Osteocyte (in vitro differentiated cells): Measurements from ENCODE around the gene U2AF2. TPM values are rescaled to one million over a fixed set of nuclear protein-coding genes. Genes with fewer than 3 reads are reported as not detected.

Experiments
- DNase-seq: peaks from one replicate; pipeline ENCODE4 v3.0.0; 2021; ENCODE audit warnings: mixed read lengths; ENCODE audit not compliant: unreplicated experiment; ENCODE audit errors: extremely low spot score
- H3K27ac Mint-ChIP-seq: one replicate; pipeline ENCODE4 v1.8.0; 2021; ENCODE audit warnings: mild to moderate bottlenecking, mixed read lengths; ENCODE audit not compliant: unreplicated experiment
- H3K27me3 Mint-ChIP-seq: one replicate; pipeline ENCODE4 v1.8.0; 2021; ENCODE audit warnings: mixed read lengths; ENCODE audit not compliant: unreplicated experiment
- H3K36me3 Mint-ChIP-seq: one replicate; pipeline ENCODE4 v1.8.0; 2021; ENCODE audit warnings: mixed read lengths; ENCODE audit not compliant: unreplicated experiment
- H3K4me1 Mint-ChIP-seq: one replicate; pipeline ENCODE4 v1.8.0; 2021; ENCODE audit warnings: mixed read lengths; ENCODE audit not compliant: unreplicated experiment
- H3K4me3 Mint-ChIP-seq: one replicate; pipeline ENCODE4 v1.8.0; 2021; ENCODE audit warnings: mild to moderate bottlenecking, moderate library complexity, mixed read lengths; ENCODE audit not compliant: unreplicated experiment
- H3K9me3 Mint-ChIP-seq: one replicate; pipeline ENCODE4 v1.8.0; 2021; ENCODE audit warnings: mixed read lengths; ENCODE audit not compliant: unreplicated experiment
- long read RNA-seq: library from polyadenylated mRNA; unstranded; transcript quantifications from one replicate; pipeline ENCODE4 v2.0.0, GENCODE V29; 2021
- total RNA-seq: library from RNA; stranded (reverse); gene quantifications from 2 replicates; pipeline ENCODE4 v1.2.1, GENCODE V29; 2021
- TF ChIP-seq, protein P1 (sequence below): fragments of 200-600 bp; sonication (generic); IDR thresholded peaks from 2 replicates; pipeline ENCODE4 v1.5.0; 2021; ENCODE audit warnings: antibody characterized with exemption, mild to moderate bottlenecking, moderate library complexity

U2AF2 gene
- total RNA-seq = 174 and 189 TPM in 2 replicates
- long read RNA-seq, partial matches to known transcripts = 0 of 1 reads
- long read RNA-seq, other reads (novel, unspliced or antisense) = 1 of 1 reads

DNA sequence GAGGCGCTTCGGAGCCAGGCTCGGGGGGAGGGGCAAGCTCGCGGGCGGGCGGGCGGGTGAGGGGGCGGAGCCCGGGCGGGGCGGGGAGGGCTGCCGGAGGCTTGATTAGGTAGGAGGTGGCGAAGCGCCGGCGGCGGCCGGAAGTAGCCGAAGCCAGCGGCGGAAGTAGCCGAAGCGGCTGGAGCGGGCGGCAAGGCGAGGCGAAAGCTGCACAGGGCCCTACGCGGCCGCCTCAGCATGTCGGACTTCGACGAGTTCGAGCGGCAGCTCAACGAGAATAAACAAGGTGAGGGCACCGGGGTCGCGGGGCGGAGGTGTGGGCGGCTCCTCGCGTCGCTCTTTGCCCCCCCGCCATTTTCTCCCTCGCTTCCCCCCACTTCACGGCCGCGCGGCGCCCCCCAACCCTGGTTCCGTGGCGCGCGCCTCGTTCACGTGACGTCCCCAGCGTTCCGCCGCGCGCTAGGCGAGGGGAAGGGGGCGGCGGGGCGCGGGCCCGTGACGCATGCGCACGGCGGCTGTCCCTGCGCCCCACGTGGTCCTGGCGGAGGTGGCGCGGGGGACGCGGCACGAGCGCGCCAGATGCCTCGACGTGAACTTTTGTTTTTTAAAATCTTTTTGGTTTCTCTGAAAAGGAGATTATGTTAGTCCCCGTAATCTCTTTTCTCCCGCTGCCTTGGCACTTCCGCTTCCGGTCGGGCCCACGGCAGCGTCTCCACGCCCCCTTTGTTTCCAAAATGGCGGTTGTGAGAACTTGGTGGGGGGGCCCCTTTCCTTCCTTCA, at the start of gene U2AF2:
Gene U2AF2, plus strand, starts transcription at position 168 of the 780 bp plus-strand sequence. Its CDS starts 70 bp downstream, at position 238.
- Mint-ChIP-seq H3K9me3 (no peaks in the 10 kb centered on the region), H3K27ac (peak within 1 kb of the TSS; percentile 100), H3K27me3 (no peaks in the 10 kb centered on the region), H3K4me1 (peaks cover 43% of the 10 kb centered on the region), H3K36me3 (peaks cover 13% of the 10 kb centered on the region), H3K4me3 (peak within 1 kb of the TSS; percentile 96)
- TF ChIP-seq, protein P1, sequence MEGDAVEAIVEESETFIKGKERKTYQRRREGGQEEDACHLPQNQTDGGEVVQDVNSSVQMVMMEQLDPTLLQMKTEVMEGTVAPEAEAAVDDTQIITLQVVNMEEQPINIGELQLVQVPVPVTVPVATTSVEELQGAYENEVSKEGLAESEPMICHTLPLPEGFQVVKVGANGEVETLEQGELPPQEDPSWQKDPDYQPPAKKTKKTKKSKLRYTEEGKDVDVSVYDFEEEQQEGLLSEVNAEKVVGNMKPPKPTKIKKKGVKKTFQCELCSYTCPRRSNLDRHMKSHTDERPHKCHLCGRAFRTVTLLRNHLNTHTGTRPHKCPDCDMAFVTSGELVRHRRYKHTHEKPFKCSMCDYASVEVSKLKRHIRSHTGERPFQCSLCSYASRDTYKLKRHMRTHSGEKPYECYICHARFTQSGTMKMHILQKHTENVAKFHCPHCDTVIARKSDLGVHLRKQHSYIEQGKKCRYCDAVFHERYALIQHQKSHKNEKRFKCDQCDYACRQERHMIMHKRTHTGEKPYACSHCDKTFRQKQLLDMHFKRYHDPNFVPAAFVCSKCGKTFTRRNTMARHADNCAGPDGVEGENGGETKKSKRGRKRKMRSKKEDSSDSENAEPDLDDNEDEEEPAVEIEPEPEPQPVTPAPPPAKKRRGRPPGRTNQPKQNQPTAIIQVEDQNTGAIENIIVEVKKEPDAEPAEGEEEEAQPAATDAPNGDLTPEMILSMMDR = no peak
- DNase-seq = peak; percentile 99

DNA sequence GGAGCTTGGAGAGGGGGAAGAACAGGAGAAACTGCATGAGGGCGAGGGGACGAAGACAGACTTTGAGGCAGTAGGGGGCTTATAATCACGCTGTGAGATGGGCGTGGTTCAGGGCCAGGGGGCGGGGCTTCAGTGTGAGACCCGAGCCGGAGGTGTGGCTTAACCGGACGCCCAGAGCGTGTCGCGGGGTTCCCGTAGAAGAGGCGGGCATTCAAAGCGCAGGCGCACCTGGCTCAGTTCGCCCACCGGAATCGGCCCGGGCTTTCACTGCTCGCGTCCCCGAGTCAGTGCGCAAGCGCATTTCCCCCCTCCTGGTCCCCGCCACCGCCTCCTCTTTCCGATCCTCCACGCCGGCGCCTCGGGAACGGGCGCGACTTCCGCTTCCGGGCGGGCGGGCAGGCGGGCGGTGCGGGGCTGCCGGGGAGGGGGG, 49.6 kb upstream of the U2AF2 start:
- peaks cover 9% of the 10 kb centered on the region for H3K36me3 Mint-ChIP-seq
- TF ChIP-seq, protein P1 = no peak
- no peaks in the 10 kb centered on the region for H3K9me3 Mint-ChIP-seq
- peaks cover 40% of the 10 kb centered on the region for H3K4me1 Mint-ChIP-seq
- H3K27me3 Mint-ChIP-seq = no peaks in the 10 kb centered on the region
- H3K27ac Mint-ChIP-seq = peak overlapping the region; percentile 96
- peak; percentile 100 for DNase-seq
- H3K4me3 Mint-ChIP-seq = peak overlapping the region; percentile 80

DNA sequence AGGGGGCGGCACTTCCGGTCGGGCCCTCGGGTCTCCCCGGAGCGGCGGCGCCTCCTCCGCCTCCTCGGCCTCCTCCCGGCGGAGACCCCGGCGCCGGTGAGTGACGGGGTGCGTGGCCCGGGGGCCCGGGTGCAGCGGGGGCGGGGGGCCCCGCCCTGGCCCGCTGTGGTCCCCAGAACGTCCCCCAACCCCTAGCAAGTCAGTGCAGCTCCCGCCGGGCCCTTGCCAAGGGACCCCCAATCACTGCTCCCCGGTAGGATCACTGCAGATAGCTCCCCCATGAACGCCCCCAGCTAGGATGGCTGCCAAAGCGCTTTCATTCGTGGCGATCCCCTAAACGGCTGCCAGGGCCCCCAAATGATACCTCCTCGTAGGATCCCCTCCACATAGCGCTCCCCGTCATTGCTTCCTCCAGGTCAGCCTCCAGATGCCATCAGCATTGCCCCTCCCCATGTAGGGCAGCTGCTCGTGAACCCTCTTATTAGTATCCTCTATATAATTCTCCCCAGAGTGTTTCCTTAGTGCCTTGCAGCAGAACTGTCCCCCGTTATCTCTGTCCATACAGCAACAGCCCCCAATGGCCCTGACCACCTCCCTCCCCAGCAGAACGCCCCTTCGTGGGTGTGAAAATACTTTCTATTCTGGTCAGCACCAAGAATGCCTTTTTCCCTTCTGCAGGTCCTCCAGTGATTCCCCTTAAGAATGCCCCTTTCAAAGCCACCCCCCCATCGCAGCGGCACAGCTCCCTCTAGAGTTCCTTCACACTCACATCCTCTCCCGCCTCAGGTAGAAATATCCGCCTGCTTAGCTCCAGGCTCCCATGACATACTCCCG, 49.0 kb upstream of the U2AF2 start, which contains the start of gene ZNF865:
Gene ZNF865, plus strand, starts transcription at position 11 of the 834 bp plus-strand sequence. CDS start 7,972 bp downstream, outside the sequence.
- no peak for DNase-seq
- H3K27me3 Mint-ChIP-seq = no peaks in the 10 kb centered on the region
- no peaks in the 10 kb centered on the region for H3K9me3 Mint-ChIP-seq
- H3K36me3 Mint-ChIP-seq = peaks cover 9% of the 10 kb centered on the region
- H3K4me1 Mint-ChIP-seq = peaks cover 38% of the 10 kb centered on the region
- peak within 1 kb of the TSS; percentile 96 for H3K27ac Mint-ChIP-seq
- peak within 1 kb of the TSS; percentile 91 for H3K4me3 Mint-ChIP-seq
- TF ChIP-seq, protein P1 = peak; percentile 85

DNA sequence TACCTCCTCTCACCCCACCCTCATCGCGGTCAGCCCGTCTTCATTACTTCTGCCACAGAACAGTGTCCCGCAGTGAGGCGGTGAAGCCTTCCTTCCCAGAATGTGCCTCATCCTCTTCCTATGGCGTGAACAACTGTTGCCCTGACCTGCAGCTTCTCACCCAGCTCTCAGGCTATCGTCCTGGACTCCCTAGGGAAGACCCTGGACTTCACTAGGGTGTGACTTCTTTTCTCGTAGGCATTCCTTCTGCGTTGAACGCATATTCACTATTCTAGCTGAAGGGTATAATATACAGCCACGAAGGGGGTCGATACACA, 48.4 kb upstream of the U2AF2 start:
- H3K36me3 Mint-ChIP-seq = peaks cover 9% of the 10 kb centered on the region
- H3K4me1 Mint-ChIP-seq = peaks cover 33% of the 10 kb centered on the region
- TF ChIP-seq, protein P1 = no peak
- H3K27me3 Mint-ChIP-seq = no peaks in the 10 kb centered on the region
- H3K27ac Mint-ChIP-seq = peak overlapping the region; percentile 91
- no peak for DNase-seq
- peak overlapping the region; percentile 91 for H3K4me3 Mint-ChIP-seq
- H3K9me3 Mint-ChIP-seq = no peaks in the 10 kb centered on the region
